ENCODE results near the gene CARD11.

CARD11 gene

DNA sequence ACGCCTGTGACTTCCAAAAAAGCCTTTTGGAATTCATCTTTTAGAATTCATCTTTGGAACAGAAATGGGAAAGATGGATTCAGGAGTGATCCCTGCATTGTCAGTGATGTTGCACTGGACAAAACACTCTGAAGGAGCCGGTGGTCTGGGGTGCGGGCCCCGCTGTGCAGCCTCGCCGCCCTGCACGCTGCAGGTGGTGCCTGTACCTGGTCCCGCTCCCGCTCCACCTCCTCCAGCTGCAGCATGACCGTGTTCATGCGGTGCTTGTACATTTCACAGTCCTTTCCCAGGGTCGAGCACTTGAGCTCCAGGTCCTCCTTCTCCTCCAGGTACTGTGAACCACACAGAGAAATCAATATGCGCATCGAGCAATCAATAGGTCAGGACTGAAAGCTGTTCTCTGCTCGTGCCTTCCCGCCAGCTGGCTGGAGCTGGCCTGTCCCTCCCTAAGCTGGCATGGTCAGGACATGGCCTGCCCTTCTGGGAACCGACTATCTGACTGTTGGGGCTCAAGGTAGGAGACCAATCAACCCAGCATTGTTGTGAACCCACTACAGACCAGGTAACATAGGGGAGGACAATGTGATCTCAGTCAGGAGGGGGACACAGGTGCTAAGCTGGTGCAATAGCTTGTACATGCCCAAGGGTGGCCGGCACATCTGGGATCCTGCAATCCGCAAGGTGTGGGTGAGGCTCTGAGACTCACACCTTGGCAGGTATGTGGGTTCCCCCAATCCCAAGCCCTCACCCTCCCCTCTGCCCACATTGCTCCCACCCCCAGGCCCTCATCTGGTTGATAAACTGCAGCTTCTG lies 105.8 kb downstream of the CARD11 start:
- no peak for FAIRE-seq

DNA sequence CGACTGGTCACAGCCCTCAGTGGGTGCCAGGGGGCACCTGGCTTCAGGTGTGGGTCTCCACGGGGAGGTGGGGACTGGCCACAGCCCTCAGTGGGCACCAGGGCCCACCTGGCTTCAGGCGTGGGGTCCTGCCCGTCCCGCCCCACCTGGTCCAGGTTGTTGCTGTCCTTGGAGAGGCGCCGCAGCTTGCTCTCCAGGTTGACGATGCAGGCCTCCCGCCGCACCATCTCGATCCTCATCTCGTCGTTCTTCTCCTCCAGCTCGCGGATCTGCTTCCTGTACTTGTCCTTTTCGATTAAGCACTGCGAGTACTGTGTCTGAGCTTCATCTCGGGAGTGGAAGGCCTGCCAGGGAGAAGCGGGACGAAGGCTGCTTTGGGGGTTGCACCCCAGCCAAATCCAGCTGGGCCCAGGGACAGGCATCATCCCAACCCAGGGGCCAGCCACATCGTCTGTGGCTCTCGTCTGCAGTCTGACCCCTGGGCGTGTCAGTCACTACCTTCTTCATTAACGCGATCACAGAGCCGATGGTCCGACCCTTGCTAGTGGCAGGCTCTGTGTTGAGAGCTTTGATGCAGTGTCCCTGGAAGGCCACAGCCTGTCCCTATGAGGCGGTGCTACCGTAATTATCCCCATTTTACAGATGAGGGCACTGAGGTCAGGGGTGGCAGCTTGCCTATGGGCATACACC lies 106.6 kb downstream of the CARD11 start:
- FAIRE-seq: no peak

DNA sequence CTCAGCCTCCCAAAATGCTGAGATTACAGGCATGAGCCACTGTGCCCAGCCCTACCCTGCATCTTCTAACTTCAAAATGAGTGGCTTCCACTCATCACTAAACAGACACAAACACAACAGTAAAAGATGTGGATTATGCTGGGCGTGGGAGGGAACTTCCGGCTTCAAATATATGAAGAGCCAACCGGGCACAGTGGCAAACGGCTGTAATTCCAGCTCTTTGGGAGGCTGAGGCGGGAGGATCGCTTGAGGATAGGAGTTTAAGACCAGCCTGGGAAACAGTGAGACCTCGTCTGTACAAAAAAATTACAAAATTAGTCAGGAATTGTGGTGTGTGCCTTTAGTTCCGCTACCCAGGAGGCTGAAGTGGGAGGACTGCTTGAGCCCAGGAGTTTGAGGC lies 107.4 kb downstream of the CARD11 start:
- FAIRE-seq: no peak

GRCh38 chr7:2934984-2935740 lies 108.5 kb downstream of the CARD11 start:
- no peak for FAIRE-seq

DNA sequence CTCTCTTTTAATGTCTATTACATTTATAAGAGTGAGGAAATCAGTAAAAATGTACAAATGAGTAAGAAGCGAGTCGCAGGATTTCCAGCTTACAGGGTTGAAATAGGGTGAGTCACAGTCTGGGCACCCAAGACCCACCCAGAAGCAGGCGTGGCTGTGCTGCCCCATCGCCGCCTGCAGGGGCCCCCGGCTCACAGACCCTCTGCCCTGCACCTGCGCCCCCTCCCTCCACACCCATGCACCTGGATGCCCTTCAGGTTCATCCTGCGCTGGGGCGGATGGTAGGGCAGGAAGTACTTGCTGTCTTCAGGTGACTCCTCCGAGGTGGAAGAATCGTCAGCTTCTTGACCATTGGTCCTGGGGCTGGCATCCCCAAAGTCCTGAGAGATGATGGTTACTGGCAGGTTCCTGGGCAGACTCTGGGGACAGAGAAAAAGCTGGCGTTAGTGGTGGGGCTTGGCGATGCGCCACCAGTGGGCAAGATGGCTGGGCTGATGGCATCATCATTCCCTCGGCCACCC lies 109.4 kb downstream of the CARD11 start:
- no peak for FAIRE-seq

DNA sequence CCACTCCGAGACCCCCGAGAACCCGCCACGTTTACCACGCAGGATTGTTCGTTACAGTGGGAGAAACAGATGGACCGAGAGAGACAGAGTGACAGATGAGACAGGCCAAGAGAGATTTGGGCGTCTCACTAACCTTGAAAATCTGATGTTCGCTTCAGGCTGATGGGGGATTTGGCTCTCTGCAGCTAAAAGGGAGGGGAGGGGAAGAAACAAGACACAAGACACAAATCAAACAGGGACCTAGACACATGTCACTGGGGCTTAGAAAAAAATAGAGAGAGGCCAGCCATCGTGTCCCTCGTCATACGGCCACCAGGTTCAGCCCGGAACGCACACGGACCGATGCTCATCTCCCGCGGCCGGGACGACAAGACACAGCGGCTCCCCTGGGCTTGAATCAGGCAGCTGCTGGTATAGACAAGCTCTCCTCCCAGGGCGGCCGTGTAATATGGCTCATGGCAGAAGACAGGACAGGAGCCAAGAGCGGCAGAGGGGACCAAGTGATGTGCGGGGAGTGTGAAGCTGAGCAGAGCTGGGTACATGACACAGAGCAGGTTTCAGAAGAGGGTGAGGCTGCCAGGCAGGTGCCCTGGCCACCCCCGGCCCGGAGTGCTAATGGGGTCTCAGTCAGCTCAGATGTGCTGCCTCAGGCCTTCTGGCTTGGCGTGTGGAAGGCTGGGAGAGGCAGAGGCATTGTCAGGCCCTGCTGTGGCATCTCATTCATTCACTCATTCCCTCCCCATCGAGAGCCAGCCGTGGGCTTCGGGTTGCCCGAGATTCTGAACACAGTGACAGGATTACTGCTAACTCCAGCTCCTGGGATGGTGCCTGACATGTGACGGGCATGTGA lies 111.0 kb downstream of the CARD11 start:
- FAIRE-seq: no peak

GRCh38 chr7:2931034-2931415 lies 112.6 kb downstream of the CARD11 start:
- no peak for FAIRE-seq

GRCh38 chr7:2930310-2931033 lies 113.2 kb downstream of the CARD11 start:
- FAIRE-seq: no peak

DNA sequence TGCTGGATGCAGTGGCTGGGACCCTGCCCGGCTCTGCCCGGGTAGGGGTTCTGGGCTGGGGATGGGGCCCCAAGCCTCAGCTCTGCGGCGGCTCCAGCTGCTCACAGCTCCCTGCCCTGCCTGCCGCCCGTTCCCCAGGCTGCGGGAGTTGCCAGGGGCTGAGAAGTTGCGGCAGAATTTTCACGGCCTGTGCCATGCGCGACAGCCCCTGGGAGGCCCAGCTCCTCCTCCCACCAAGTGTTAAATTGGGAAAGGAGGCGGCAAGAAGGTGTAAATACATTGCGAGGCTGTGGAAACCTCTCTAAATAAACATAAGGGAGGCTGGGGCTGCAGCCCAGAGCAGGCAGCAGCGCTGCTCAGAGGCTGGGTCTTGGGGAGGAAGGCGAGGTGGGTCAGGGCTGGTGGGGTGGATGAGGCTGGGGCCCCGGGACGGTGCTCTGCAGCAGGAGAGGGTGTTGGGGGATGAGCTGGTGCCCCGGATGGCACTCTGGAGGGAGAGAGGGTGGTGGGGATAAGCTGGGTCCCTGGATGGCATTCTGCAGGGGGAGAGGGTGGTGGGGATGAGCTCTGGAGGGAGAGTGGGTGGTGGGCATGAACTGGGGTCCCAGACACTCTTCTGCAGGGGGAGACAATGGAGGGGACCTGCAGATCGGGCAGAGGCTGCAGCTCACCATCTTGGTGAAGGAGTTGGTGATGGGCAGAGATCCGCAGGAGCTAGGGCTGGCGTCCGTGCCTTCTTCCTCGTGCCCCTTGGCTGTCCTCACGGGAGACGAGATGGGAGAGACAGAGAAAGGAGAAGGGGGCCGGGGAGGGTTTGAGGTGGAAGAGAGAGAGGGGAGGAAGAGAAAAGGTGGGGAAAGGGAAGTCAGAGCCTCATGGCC lies 114.1 kb downstream of the CARD11 start:
- FAIRE-seq: no peak

- FAIRE-seq: no peak
Measured at GRCh38 chr7:2928613-2929311, 114.9 kb downstream of the CARD11 start.

GRCh38 chr7:2928256-2928612 lies 115.4 kb downstream of the CARD11 start:
- FAIRE-seq: no peak

DNA sequence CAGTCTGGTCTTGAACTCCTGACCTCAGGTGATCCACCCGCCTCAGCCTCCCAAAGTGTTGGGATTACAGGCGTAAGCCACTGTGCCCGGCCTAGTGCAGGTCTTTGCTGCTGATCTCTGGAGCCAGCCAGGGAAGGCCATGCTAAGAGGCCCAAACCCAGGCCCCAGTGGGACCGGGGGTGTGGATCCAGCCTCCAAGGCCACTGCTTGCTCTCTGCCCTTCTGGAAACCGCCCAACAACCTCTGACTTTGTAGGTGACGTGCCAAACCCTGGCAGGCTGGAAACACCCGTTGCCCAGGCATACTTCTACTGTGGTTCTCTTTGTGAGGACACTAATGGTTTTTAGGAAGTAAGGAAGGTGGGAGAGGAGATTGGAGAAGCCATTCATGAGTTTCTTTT lies 116.1 kb downstream of the CARD11 start:
- FAIRE-seq: no peak

DNA sequence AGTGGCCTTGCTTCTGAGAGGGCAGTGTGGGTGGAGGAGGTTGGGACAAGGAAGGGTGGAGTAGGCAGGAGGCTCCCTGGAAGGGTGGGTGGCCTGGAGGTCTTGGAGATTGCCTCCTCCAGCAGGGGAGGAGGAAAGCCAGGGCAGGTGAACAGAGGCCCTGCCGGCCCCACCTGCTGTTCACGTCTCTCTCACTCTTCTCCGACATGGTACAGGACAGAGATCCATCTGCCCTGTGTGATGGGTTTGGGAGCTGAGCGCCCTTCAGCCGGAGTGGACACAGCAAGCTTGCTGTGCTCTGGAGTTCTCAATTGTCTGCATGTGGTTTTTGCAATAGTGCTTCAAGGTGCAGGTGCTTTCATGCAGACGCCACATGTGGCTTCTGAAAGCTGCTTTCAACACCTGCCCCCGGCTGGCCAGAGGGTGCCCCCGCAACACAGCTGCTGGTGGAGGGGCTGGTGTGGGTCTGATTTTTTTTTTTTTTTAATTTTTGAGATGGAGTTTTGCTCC lies 116.7 kb downstream of the CARD11 start:
- FAIRE-seq: no peak

DNA sequence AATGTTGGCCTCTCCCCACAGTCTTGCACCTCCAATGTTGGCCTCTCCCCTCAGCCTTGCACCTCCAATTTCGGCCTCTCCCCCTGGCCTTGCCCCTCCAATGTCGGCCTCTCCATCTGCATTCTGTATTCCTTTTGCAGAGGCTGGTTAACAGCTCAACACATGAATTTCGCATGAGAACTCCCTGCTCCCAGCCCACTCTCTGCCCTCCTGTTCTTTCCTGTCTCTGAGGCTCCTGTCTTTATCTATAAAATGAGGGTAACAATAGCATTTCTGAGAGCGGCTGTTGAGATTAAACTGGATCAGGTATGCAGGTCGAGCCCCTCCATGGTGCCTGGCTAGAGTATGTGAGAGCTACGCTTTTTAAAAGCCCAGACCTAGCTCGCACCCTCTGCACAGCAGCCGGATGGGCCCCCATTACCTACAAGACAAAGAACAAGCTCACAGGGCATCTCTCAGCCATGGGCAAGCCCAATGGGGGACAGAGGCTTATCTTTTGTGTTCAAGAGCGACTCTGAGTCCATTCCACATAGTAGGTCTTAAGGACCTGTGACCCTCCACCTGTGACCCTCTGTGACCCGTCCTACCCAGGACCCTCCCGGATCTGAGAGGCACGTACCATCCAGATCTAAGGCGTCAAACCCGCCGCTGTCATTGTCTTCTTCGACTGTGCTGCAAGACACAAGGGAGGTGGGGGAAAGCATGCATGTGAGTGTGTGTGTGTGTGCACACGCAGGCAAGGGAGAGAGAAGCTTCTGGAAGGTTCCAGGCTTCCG lies 117.4 kb downstream of the CARD11 start:
- no peak for FAIRE-seq

DNA sequence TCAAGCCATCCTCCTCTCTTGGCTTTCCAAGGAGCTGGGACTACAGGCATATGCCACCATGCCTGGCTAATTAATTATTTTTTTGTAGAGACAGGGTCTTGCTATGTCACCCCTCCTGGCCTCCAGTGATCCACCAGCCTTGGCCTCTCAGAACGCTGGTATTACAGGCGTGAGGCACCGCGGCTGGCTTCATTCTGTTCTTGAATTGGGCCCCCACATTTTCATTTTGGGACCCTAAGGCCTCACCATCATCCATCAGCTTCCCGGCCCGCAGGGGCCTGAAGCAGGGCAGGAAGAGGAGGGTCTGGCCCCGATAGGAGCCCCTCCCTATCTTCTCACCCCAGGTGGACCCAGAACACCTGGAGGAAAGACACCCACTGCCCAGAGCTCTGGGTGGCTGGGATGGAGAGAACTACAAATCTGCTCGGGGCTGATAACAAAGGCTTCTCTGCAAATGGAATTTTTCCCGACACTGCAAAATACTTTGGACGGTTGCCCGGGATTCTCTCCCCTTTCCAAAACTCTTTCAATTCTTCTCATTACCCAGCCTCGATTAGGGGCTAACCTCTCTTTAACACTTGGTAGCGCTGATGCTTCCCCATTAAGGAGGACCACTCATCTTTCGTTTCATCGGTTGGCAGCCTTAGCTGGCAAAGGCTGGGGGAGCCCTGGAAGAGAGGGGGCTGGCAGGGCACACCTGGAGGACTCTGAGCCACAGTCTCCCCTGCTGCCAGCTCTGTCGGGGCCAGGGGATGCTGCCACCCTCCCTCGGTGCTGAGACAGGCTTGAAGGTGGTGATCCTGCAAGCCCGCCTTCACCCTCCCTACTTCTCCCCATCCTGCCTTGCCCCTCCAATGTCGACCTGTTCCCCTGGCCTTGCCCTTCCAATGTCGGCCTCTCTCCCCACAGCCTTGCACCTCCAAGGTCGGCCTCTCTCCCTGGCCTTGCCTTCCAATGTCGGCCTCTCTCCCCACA lies 118.5 kb downstream of the CARD11 start:
- FAIRE-seq: no peak

DNA sequence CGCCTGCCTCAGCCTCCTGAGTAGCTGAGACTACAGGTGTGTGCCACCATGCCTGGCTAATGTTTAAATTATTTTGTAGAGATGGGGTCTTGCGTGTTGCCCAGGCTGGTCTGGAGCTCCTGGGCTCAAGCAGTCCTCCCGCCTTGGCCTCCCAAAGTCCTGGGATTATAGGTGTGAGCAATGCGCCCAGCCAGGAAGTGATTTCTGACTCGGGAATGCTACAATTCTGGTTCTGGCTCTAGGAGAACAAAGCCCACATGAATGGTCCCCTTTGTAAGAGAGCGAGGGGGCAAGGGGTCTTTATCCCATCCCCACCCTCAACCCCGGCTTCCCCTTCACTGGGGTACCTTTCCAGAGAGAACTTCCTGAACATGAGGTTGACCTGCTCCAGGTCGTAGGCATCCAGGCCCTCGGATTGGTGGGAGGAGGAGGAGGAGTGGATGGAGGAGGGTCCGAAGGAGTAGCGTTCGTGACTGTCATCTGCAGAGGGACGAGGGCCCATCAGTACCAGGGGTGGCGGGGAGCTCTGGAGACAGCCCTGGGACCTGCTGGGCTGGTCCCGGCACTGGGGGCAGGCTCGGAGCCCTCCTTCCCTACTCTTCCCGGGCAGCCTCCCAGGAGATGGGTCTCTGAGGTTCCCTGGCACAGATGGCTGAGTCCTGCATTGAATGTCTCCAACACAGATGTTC lies 119.6 kb downstream of the CARD11 start:
- no peak for FAIRE-seq

DNA sequence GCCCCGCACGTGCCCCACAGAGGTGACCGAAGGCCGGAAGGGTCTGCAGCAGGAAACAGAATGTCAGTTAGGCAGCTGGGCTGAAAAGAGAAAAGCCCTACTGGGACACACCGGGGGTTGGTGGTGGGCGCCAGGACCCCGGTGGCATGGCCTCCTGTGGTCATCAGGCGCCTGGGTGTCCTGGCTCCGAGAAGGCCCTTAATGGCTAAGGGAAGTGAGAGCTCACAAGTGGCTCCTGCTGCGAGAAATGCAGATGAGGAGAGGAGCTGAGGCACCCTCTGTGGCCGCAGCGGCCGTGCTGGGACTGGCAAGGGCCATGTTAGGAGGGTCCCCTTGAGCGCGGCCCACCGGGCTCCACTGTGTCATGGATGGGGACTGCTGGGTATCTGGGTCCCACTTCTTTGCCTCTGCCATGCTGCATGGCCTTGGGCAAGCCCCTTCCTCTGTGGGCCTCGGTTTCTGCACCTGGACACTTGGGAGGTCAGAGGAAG lies 120.3 kb downstream of the CARD11 start:
- FAIRE-seq: no peak
